ENCODE data around the gene BLOC1S3.

Gene BLOC1S3

GRCh38 chr19:45154064-45154827 is 24.3 kb upstream of the BLOC1S3 start:
- Histone ChIP-seq H2AFZ (ENCODE audit: low read length) (no peak overlapping the region), H3K9me3 (ENCODE audit: low read length) (no peaks in the 10 kb centered on the region), H3K79me2 (ENCODE audit: insufficient read depth, low read length) (no peaks in the 10 kb centered on the region), H3K4me2 (ENCODE audit: low read length) (peak overlapping the region; percentile 21; the same call in 1 of the 2 replicates), H3K4me1 (ENCODE audit: insufficient read depth, low read length, severe bottlenecking) (no peaks in the 10 kb centered on the region), H3F3A (ENCODE audit: insufficient read depth, low read length) (no peaks in the 10 kb centered on the region), H3K4me3 (ENCODE audit: low read depth, low read length, poor library complexity, severe bottlenecking) (no peak overlapping the region), H3K27ac (ENCODE audit: low read depth, low read length, poor library complexity, severe bottlenecking) (no peak overlapping the region), H4K20me1 (ENCODE audit: insufficient read depth, low read length) (no peaks in the 10 kb centered on the region), H3K27me3 (ENCODE audit: insufficient read depth, low read length) (peaks cover 4% of the 10 kb centered on the region), H3K36me3 (ENCODE audit: insufficient read depth, low read length) (no peaks in the 10 kb centered on the region), H3K9ac (ENCODE audit: low read length) (no peak overlapping the region), H3K9me2 (ENCODE audit: low read depth, low read length) (no peaks in the 10 kb centered on the region)
- TF ChIP-seq EZH2 (IDR thresholded peaks at IDR 0.05; ENCODE audit: borderline replicate concordance, low read length) (no peak), CTCF (IDR thresholded peaks at IDR 0.05; ENCODE audit: low read length) (no peak)

GRCh38 chr19:45156011-45156630 is 22.5 kb upstream of the BLOC1S3 start:
- no peaks in the 10 kb centered on the region for H3K9me3 ChIP-seq (ENCODE audit: low read length)
- no peak overlapping the region for H3K4me2 ChIP-seq (ENCODE audit: low read length)
- TF ChIP-seq EZH2 (IDR thresholded peaks at IDR 0.05; ENCODE audit: borderline replicate concordance, low read length) (no peak), CTCF (IDR thresholded peaks at IDR 0.05; ENCODE audit: low read length) (no peak)
- no peak overlapping the region for H3K4me3 ChIP-seq (ENCODE audit: low read depth, low read length, poor library complexity, severe bottlenecking)
- H4K20me1 ChIP-seq (ENCODE audit: insufficient read depth, low read length): no peaks in the 10 kb centered on the region
- no peak overlapping the region for H3K9ac ChIP-seq (ENCODE audit: low read length)
- H3K36me3 ChIP-seq (ENCODE audit: insufficient read depth, low read length): no peaks in the 10 kb centered on the region
- H2AFZ ChIP-seq (ENCODE audit: low read length): no peak overlapping the region
- H3K27me3 ChIP-seq (ENCODE audit: insufficient read depth, low read length): peaks cover 10% of the 10 kb centered on the region
- H3K79me2 ChIP-seq (ENCODE audit: insufficient read depth, low read length): no peaks in the 10 kb centered on the region
- no peaks in the 10 kb centered on the region for H3K9me2 ChIP-seq (ENCODE audit: low read depth, low read length)
- no peak overlapping the region for H3K27ac ChIP-seq (ENCODE audit: low read depth, low read length, poor library complexity, severe bottlenecking)
- no peaks in the 10 kb centered on the region for H3K4me1 ChIP-seq (ENCODE audit: insufficient read depth, low read length, severe bottlenecking)
- H3F3A ChIP-seq (ENCODE audit: insufficient read depth, low read length): no peaks in the 10 kb centered on the region

- H3K9me3 ChIP-seq (ENCODE audit: low read length): no peaks in the 10 kb centered on the region
- TF ChIP-seq CTCF (IDR thresholded peaks at IDR 0.05; ENCODE audit: low read length): no peak
- no peak for TF ChIP-seq EZH2 (IDR thresholded peaks at IDR 0.05; ENCODE audit: borderline replicate concordance, low read length)
- H3K4me3 ChIP-seq (ENCODE audit: low read depth, low read length, poor library complexity, severe bottlenecking): no peak overlapping the region
- no peaks in the 10 kb centered on the region for H3F3A ChIP-seq (ENCODE audit: insufficient read depth, low read length)
- no peaks in the 10 kb centered on the region for H3K79me2 ChIP-seq (ENCODE audit: insufficient read depth, low read length)
- H3K9me2 ChIP-seq (ENCODE audit: low read depth, low read length): no peaks in the 10 kb centered on the region
- H3K27ac ChIP-seq (ENCODE audit: low read depth, low read length, poor library complexity, severe bottlenecking): no peak overlapping the region
- H3K9ac ChIP-seq (ENCODE audit: low read length): no peak overlapping the region
- H3K36me3 ChIP-seq (ENCODE audit: insufficient read depth, low read length): no peaks in the 10 kb centered on the region
- no peak overlapping the region for H2AFZ ChIP-seq (ENCODE audit: low read length)
- H3K27me3 ChIP-seq (ENCODE audit: insufficient read depth, low read length): peaks cover 15% of the 10 kb centered on the region
- H3K4me1 ChIP-seq (ENCODE audit: insufficient read depth, low read length, severe bottlenecking): no peaks in the 10 kb centered on the region
- H4K20me1 ChIP-seq (ENCODE audit: insufficient read depth, low read length): no peaks in the 10 kb centered on the region
- H3K4me2 ChIP-seq (ENCODE audit: low read length): no peak overlapping the region
These were observed 21.8 kb upstream of the BLOC1S3 start for GRCh38 chr19:45156751-45157150.

Measured in OCI-LY1 (cell line).